ENCODE results near the gene XRCC1. TPM values are rescaled to one million over a fixed set of nuclear protein-coding genes. Genes with fewer than 3 reads are reported as not detected.

XRCC1 gene
- total and polyA plus RNA-seq, 8 donors: 25.2 to 70.0 (median 56.9) TPM

GRCh38 chr19:43499042-43499441 is 76.3 kb downstream of the XRCC1 start:
- no peak for ATAC-seq
- no peak overlapping the region for H3K27ac ChIP-seq

GRCh38 chr19:43498233-43498842 is 77.0 kb downstream of the XRCC1 start:
- no peak for TF ChIP-seq CTCF (IDR thresholded peaks at IDR 0.05)
- Histone ChIP-seq H3K4me1 (peaks cover 0 to 6% of the 10 kb centered on the region in 2 donors), H3K9me3 (no peaks in the 10 kb centered on the region), H3K36me3 (peaks cover 0 to 37% of the 10 kb centered on the region in 2 donors), H3K4me3 (no peak overlapping the region), H3K27ac (no peak overlapping the region), H3K27me3 (no peaks in the 10 kb centered on the region)
- peak in 2 of 4 donors; percentile 67 to 87 for DNase-seq
- intact Hi-C loops (cut with DNase I): no loop called here
- no peak for ATAC-seq

More at GRCh38 chr19:43499042-43499441, 76.3 kb downstream of the XRCC1 start:
- Histone ChIP-seq H3K4me1 (peaks cover 0 to 8% of the 10 kb centered on the region in 2 donors), H3K4me3 (no peak overlapping the region), H3K27me3 (no peaks in the 10 kb centered on the region), H3K36me3 (peaks cover 0 to 37% of the 10 kb centered on the region in 2 donors), H3K9me3 (no peaks in the 10 kb centered on the region)
- intact Hi-C loops (cut with DNase I): no loop called here
- DNase-seq: no peak
- no peak for TF ChIP-seq CTCF (IDR thresholded peaks at IDR 0.05)

GRCh38 chr19:43496960-43497359 is 78.4 kb downstream of the XRCC1 start:
- no peak for TF ChIP-seq CTCF (IDR thresholded peaks at IDR 0.05)
- H3K9me3 ChIP-seq: no peaks in the 10 kb centered on the region
- intact Hi-C loops (cut with DNase I): no loop called here
- no peak overlapping the region for H3K27ac ChIP-seq
- ATAC-seq (no peak), DNase-seq (no peak)
- no peaks in the 10 kb centered on the region for H3K27me3 ChIP-seq
- H3K4me1 ChIP-seq: no peaks in the 10 kb centered on the region
- no peak overlapping the region for H3K4me3 ChIP-seq
- H3K36me3 ChIP-seq: peaks cover 0 to 36% of the 10 kb centered on the region in 2 donors

GRCh38 chr19:43495082-43495481 is 80.2 kb downstream of the XRCC1 start:
- Histone ChIP-seq H3K9me3 (no peaks in the 10 kb centered on the region), H3K27ac (no peak overlapping the region), H3K4me3 (no peak overlapping the region), H3K36me3 (peaks cover 0 to 30% of the 10 kb centered on the region in 2 donors), H3K27me3 (no peaks in the 10 kb centered on the region), H3K4me1 (no peaks in the 10 kb centered on the region)
- DNase-seq (no peak), ATAC-seq (no peak)
- intact Hi-C loops (cut with DNase I): no loop called here
- no peak for TF ChIP-seq CTCF (IDR thresholded peaks at IDR 0.05)

Other genes starting within 250 kb of the XRCC1 start
- gene CD177, start 221.8 kb downstream of the XRCC1 start, total RNA-seq: 10 to 100 TPM in 1 of 2 donors, not detected in 1; 13.8 TPM
- under 1 TPM; 0.17 to 0.78 (median 0.39) TPM for gene CD177, start 221.8 kb downstream of the XRCC1 start, polyA plus RNA-seq (ENCODE audit: insufficient read length in 6 of 6)
- gene TEX101, start 160.6 kb downstream of the XRCC1 start, total RNA-seq: not detected
- gene TEX101, start 160.6 kb downstream of the XRCC1 start, polyA plus RNA-seq (ENCODE audit: insufficient read length in 6 of 6): not detected
- gene LYPD3, start 109.9 kb downstream of the XRCC1 start, total RNA-seq: 1 to 10 TPM in 1 of 2 donors, under 1 TPM in 1; 0.73 to 1.1 TPM
- 1 to 10 TPM; 1.2 to 2.1 (median 1.2) TPM for gene LYPD3, start 109.9 kb downstream of the XRCC1 start, polyA plus RNA-seq (ENCODE audit: insufficient read length in 6 of 6)
- gene PHLDB3, start 70.8 kb downstream of the XRCC1 start, total RNA-seq: 1 to 10 TPM; 4.5 to 8.3 TPM
- 10 to 100 TPM in 3 of 6 donors, 1 to 10 TPM in 3; 7.5 to 13.3 (median 10.1) TPM for gene PHLDB3, start 70.8 kb downstream of the XRCC1 start, polyA plus RNA-seq (ENCODE audit: insufficient read length in 6 of 6)
- 10 to 100 TPM; 37.5 to 39.8 TPM for gene ETHE1, start 48.3 kb downstream of the XRCC1 start, total RNA-seq
- 10 to 100 TPM; 17.1 to 20.5 (median 19.9) TPM for gene ETHE1, start 48.3 kb downstream of the XRCC1 start, polyA plus RNA-seq (ENCODE audit: insufficient read length in 6 of 6)
- gene ZNF575, start 42.3 kb downstream of the XRCC1 start, total RNA-seq: 1 to 10 TPM; 2.1 to 2.5 TPM
- gene ZNF575, start 42.3 kb downstream of the XRCC1 start, polyA plus RNA-seq (ENCODE audit: insufficient read length in 6 of 6): 1 to 10 TPM; 1.2 to 3.3 (median 2.2) TPM
- gene PINLYP, start 274 bp upstream of the XRCC1 start, total RNA-seq: 1 to 10 TPM; 6.2 to 7.1 TPM
- gene PINLYP, start 274 bp upstream of the XRCC1 start, polyA plus RNA-seq (ENCODE audit: insufficient read length in 6 of 6): 10 to 100 TPM; 15.4 to 21.2 (median 18.2) TPM
- 10 to 100 TPM; 22.0 to 27.6 TPM for gene IRGQ, start 20.6 kb upstream of the XRCC1 start, total RNA-seq
- gene IRGQ, start 20.6 kb upstream of the XRCC1 start, polyA plus RNA-seq (ENCODE audit: insufficient read length in 6 of 6): 10 to 100 TPM; 15.1 to 18.5 (median 17.1) TPM
- 10 to 100 TPM; 11.5 to 14.4 TPM for gene ZNF576, start 21.1 kb upstream of the XRCC1 start, total RNA-seq
- gene ZNF576, start 21.1 kb upstream of the XRCC1 start, polyA plus RNA-seq (ENCODE audit: insufficient read length in 6 of 6): 10 to 100 TPM in 5 of 6 donors, 1 to 10 TPM in 1; 9.3 to 12.3 (median 10.8) TPM
- under 1 TPM; 0.10 to 0.32 TPM for gene SRRM5, start 36.6 kb upstream of the XRCC1 start, total RNA-seq
- 1 to 10 TPM; 1.1 to 2.5 (median 2.2) TPM for gene SRRM5, start 36.6 kb upstream of the XRCC1 start, polyA plus RNA-seq (ENCODE audit: insufficient read length in 6 of 6)
- gene ZNF428, start 44.1 kb upstream of the XRCC1 start, total RNA-seq: 10 to 100 TPM; 24.7 to 41.5 TPM
- gene ZNF428, start 44.1 kb upstream of the XRCC1 start, polyA plus RNA-seq (ENCODE audit: insufficient read length in 6 of 6): 10 to 100 TPM; 71.8 to 99.9 (median 88.1) TPM
- 10 to 100 TPM in 1 of 2 donors, 1 to 10 TPM in 1; 4.7 to 12.1 TPM for gene CADM4, start 64.3 kb upstream of the XRCC1 start, total RNA-seq
- gene CADM4, start 64.3 kb upstream of the XRCC1 start, polyA plus RNA-seq (ENCODE audit: insufficient read length in 6 of 6): 10 to 100 TPM; 17.2 to 24.0 (median 21.2) TPM
- 100 to 1,000 TPM in 1 of 2 donors, 10 to 100 TPM in 1; 76.5 to 119 TPM for gene PLAUR, start 94.6 kb upstream of the XRCC1 start, total RNA-seq
- 10 to 100 TPM; 13.7 to 22.0 (median 17.8) TPM for gene PLAUR, start 94.6 kb upstream of the XRCC1 start, polyA plus RNA-seq (ENCODE audit: insufficient read length in 6 of 6)
- not detected for gene IRGC, start 140.5 kb upstream of the XRCC1 start, total RNA-seq
- not detected for gene IRGC, start 140.5 kb upstream of the XRCC1 start, polyA plus RNA-seq (ENCODE audit: insufficient read length in 6 of 6)
- gene SMG9, start 179.4 kb upstream of the XRCC1 start, total RNA-seq: 10 to 100 TPM; 40.9 to 49.6 TPM
- gene SMG9, start 179.4 kb upstream of the XRCC1 start, polyA plus RNA-seq (ENCODE audit: insufficient read length in 6 of 6): 10 to 100 TPM; 48.5 to 66.2 (median 55.7) TPM
- gene KCNN4, start 205.4 kb upstream of the XRCC1 start, total RNA-seq: 10 to 100 TPM in 1 of 2 donors, 1 to 10 TPM in 1; 9.6 to 21.5 TPM
- 1 to 10 TPM in 5 of 6 donors, under 1 TPM in 1; 0.67 to 4.3 (median 2.0) TPM for gene KCNN4, start 205.4 kb upstream of the XRCC1 start, polyA plus RNA-seq (ENCODE audit: insufficient read length in 6 of 6)
- gene LYPD5, start 226.9 kb upstream of the XRCC1 start, total RNA-seq: 1 to 10 TPM; 2.2 to 6.3 TPM
- gene LYPD5, start 226.9 kb upstream of the XRCC1 start, polyA plus RNA-seq (ENCODE audit: insufficient read length in 6 of 6): under 1 TPM; 0.20 to 0.80 (median 0.46) TPM

All from left lung (tissue), 10 donors.